GM13977 (cell line): Measurements from ENCODE around the gene EPYC.

ENCODE experiments used
- DNase-seq: peaks from one replicate; pipeline ENCODE4 v3.0.0; 2012; ENCODE audit warnings: low spot score
- in situ Hi-C: fragments of 300-500 bp; cut with MboI; formaldehyde crosslinking; loops from one replicate; pipeline ENCODE4 v1.12.0; 2022; ENCODE audit warnings: low sequenced_read_pairs, low pct_unique_long_range_greater_than_20kb, mixed read lengths, inconsistent platforms; ENCODE audit not compliant: unreplicated experiment
- TF ChIP-seq, protein P1 (sequence below): IDR thresholded peaks from 2 replicates; pipeline ENCODE4 v1.5.1; 2012; ENCODE audit warnings: mild to moderate bottlenecking, control low read depth; ENCODE audit not compliant: insufficient read depth; ENCODE audit errors: extremely low read depth, missing control alignments

The EPYC gene

DNA sequence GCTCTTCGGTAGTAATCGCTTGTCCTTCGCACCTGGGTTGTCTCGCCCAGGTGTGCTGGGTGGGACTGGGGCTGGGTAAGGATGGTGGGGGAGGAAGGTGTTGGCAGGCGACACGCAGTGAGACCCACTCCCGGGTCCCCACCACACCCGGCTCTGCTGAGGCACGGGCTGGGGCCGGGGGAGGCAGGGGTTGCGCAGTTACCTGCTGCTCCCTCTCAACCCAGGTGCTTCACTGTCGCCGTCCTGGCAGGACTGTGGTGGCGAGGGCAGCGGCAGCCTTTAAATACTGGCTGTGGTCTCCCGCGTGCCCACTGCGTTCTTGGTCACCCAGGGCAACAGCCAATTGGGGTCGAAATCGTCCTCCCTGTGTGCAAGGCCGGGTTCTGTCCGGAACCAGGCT, 49.9 kb downstream of the EPYC start, which contains the start of gene CCER1:
Gene CCER1 (minus strand): TSS at position 256 of the 400 bp plus-strand sequence. CDS start 434 bp downstream, outside the sequence.
- TF ChIP-seq, protein P1, sequence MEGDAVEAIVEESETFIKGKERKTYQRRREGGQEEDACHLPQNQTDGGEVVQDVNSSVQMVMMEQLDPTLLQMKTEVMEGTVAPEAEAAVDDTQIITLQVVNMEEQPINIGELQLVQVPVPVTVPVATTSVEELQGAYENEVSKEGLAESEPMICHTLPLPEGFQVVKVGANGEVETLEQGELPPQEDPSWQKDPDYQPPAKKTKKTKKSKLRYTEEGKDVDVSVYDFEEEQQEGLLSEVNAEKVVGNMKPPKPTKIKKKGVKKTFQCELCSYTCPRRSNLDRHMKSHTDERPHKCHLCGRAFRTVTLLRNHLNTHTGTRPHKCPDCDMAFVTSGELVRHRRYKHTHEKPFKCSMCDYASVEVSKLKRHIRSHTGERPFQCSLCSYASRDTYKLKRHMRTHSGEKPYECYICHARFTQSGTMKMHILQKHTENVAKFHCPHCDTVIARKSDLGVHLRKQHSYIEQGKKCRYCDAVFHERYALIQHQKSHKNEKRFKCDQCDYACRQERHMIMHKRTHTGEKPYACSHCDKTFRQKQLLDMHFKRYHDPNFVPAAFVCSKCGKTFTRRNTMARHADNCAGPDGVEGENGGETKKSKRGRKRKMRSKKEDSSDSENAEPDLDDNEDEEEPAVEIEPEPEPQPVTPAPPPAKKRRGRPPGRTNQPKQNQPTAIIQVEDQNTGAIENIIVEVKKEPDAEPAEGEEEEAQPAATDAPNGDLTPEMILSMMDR = no peak
- in situ Hi-C loops = no loop called here

DNA sequence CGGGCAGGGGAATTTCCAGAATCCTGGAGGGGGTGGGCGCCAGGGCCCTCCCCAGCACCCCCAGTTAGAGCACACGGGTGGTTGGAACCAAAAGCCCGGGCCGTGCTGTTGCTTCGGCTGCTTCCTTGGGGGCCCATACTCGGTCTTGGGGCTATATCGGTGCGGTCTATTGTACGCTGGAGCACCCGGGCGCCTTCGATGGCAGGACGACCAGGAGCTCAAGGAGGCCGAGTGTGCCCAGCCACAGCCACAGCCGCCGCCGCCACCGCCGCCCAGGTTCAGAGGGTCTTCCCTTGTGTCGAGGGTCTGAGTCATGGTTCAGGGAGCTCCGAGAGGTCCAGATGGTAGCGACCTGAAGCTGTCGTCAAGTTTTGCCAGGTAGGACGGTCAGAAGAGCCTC, 50.3 kb downstream of the EPYC start:
- in situ Hi-C loops = no loop called here
- DNase-seq = no peak
- TF ChIP-seq, protein P1 = no peak

More for the DNA sequence above, 49.9 kb downstream of the EPYC start, which contains the start of gene CCER1:
- no peak for DNase-seq

DNA sequence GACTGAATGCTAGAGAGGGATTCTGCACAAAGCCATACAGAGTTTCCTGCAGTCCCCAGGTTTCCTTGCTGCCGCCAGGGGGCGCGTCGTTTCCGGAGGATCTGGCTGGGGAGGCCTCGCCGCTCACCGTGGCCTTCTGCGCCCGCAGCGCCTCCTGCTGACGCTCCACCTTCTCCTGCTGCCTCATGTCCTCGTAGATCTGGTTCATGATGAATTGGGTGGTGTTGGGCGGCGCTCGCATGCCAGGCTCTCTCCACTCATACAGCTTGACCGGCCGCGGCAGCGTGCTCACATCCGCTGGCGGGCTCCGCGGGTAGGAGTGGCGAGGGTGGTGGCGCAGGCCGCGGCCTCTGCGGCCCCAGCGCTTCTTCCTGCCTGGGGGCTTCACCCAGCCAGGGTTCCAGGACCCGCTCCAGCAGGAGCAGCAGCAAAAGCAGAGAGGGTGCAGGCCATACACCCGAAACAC, 50.8 kb downstream of the EPYC start:
- TF ChIP-seq, protein P1 = peak; percentile 25
- DNase-seq = no peak
- in situ Hi-C loops = no loop called here

DNA sequence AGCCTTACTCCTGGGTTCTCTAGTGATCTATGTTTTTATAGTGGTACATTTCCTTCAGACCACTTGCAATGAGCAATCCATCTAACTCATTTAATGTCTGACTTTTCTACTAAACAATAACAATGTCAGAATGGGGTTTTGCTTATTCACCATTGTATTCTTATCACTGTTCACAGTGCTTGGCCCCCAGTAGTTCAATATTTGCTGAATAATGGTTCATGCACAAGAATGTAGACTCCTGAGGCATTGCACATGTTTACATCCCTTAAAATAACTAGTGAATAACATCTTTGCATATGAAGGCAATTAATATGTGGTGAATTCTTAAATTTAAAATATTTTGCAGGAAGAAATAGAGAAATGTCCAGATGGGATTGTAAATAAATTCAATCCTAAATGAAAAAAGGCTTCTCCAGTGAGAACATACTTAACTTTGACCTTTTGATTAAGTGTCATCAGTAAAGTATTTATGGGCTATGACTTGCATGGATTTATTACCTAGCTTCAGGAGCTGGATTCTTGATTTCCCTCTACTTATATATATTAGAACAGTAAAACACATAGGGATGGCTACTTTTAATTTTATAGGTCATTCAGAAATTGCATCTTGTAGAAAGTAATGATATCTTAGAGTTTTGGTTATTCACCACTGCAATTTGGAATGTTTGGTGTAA, 53.2 kb downstream of the EPYC start:
- DNase-seq = no peak
- TF ChIP-seq, protein P1 = no peak
- in situ Hi-C loops = no loop called here

DNA sequence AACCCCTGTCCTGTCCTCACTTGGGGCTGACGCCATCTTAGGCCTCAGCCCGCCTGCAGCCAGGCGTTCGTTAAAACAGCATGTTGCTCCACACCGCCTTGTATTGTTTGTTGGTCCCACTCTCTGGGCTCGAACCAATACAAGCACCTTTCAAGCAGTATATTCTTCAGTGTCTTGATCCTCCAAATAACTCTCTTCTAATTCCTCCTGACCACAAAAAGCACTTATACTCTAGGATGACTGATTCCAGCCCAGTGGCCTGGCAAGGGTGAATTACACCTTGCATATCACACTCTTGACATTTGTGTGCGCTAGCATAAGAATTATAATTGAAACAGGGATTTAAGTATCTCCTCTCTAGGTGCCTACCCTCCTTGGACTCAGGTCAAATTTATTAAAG, 56.9 kb downstream of the EPYC start:
- TF ChIP-seq, protein P1 = no peak
- DNase-seq = no peak
- in situ Hi-C loops = loop anchor here (25.0 kb wide), 1 partner anchor 1411 kb away; the partner anchor contains the start of gene POC1B

DNA sequence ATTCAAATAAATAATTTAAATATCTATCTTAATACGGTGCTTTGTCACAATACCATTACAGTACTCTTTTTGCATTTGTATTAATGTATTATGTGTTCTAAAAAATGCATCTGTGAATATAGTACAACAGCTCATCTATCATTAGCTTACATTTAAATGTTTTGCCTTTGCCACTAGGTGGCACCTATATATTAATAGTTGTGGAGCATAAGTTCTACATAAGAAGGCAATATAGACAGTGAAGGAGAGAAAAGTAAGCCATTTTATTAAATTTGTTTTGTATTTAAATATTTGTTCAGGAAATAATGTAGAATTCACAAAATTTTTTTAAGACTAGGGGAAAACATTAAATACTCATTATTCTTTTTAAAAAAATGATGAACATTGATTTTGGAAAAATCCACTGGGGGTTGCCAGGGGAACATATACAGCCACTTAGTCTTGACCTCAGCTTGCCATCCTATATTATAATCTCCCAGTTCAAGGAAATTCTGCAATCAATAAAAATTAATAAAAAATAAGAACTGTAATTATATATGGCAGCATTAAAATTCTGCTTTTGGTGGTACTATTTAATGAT, 59.6 kb downstream of the EPYC start:
- TF ChIP-seq, protein P1 = peak; percentile 65
- DNase-seq = peak; percentile 41
- in situ Hi-C loops = loop anchor here (25.0 kb wide), 1 partner anchor 1408 kb away; the partner anchor contains the start of gene POC1B
